ENCODE data around the gene CNOT1. TPM values are rescaled to one million over a fixed set of nuclear protein-coding genes. Genes with fewer than 3 reads are reported as not detected.

Gene CNOT1
- total and polyA plus RNA-seq, 10 of the 15 experiments (the other 5 are each of a cell fraction or from before 2014, with no cell fraction given) = 101 to 246 (median 175) TPM

DNA sequence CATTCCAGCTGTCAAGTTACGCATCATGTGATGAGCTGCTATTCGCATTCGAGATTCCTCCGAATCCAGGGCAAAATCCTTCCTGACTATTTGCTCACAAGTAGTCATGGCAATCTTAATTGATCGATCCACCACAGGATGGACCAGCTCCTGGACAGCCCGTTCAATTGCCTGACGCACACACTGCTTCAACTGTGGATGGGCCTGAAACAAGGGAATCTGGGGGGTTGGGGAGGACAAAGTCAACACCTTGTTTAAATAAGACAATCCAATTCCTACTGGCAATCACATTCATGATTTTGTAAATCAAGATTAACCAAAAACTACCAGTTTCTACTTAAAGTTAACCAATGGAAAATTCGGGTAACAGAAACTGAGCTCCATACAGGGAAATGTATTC is 85.9 kb downstream of the CNOT1 start (continued):
- TF ChIP-seq, protein P1, sequence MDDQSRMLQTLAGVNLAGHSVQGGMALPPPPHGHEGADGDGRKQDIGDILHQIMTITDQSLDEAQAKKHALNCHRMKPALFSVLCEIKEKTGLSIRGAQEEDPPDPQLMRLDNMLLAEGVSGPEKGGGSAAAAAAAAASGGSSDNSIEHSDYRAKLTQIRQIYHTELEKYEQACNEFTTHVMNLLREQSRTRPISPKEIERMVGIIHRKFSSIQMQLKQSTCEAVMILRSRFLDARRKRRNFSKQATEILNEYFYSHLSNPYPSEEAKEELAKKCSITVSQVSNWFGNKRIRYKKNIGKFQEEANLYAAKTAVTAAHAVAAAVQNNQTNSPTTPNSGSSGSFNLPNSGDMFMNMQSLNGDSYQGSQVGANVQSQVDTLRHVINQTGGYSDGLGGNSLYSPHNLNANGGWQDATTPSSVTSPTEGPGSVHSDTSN (IDR thresholded peaks at IDR 0.05; ENCODE audit: insufficient replicate concordance, low read depth, low read length) = no peak
- TF ChIP-seq NFXL1 (IDR thresholded peaks at IDR 0.05; ENCODE audit: borderline replicate concordance) = no peak
- TF ChIP-seq, protein P2, sequence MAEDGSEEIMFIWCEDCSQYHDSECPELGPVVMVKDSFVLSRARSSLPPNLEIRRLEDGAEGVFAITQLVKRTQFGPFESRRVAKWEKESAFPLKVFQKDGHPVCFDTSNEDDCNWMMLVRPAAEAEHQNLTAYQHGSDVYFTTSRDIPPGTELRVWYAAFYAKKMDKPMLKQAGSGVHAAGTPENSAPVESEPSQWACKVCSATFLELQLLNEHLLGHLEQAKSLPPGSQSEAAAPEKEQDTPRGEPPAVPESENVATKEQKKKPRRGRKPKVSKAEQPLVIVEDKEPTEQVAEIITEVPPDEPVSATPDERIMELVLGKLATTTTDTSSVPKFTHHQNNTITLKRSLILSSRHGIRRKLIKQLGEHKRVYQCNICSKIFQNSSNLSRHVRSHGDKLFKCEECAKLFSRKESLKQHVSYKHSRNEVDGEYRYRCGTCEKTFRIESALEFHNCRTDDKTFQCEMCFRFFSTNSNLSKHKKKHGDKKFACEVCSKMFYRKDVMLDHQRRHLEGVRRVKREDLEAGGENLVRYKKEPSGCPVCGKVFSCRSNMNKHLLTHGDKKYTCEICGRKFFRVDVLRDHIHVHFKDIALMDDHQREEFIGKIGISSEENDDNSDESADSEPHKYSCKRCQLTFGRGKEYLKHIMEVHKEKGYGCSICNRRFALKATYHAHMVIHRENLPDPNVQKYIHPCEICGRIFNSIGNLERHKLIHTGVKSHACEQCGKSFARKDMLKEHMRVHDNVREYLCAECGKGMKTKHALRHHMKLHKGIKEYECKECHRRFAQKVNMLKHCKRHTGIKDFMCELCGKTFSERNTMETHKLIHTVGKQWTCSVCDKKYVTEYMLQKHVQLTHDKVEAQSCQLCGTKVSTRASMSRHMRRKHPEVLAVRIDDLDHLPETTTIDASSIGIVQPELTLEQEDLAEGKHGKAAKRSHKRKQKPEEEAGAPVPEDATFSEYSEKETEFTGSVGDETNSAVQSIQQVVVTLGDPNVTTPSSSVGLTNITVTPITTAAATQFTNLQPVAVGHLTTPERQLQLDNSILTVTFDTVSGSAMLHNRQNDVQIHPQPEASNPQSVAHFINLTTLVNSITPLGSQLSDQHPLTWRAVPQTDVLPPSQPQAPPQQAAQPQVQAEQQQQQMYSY (CRISPR knock-in tag; IDR thresholded peaks at IDR 0.05) = no peak
- TF ChIP-seq, protein P3, sequence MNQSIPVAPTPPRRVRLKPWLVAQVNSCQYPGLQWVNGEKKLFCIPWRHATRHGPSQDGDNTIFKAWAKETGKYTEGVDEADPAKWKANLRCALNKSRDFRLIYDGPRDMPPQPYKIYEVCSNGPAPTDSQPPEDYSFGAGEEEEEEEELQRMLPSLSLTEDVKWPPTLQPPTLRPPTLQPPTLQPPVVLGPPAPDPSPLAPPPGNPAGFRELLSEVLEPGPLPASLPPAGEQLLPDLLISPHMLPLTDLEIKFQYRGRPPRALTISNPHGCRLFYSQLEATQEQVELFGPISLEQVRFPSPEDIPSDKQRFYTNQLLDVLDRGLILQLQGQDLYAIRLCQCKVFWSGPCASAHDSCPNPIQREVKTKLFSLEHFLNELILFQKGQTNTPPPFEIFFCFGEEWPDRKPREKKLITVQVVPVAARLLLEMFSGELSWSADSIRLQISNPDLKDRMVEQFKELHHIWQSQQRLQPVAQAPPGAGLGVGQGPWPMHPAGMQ (IDR thresholded peaks at IDR 0.05; ENCODE audit: borderline replicate concordance) = no peak

DNA sequence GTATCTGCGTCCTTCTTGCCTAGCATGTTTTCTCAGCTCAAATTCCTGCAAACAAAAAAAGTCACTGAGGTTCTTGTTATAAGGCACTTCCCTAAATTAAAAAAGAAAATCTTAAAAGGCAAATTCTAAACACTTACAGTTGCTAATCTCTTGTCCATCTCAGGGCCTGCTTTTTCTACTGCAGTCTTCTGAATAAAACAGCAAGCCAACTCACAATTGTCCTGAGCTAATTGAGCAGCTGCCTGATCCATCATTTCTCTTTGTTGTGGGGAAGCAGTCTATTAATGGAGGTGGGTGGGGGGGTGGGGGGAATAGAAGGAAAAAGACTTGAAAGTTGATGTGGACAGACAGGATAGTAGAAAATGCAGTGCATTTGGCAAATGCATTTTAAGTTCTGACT is 87.3 kb downstream of the CNOT1 start:
- no peak overlapping the region for H3K27ac ChIP-seq (ENCODE audit: control insufficient read depth, insufficient read depth)
- DNase-seq (ENCODE audit: low read depth, low spot score) (no peak), FAIRE-seq (no peak), ATAC-seq (no peak)
- TF ChIP-seq TARDBP (IDR thresholded peaks at IDR 0.05; ENCODE audit: borderline replicate concordance) = no peak
- TF ChIP-seq, protein P4, sequence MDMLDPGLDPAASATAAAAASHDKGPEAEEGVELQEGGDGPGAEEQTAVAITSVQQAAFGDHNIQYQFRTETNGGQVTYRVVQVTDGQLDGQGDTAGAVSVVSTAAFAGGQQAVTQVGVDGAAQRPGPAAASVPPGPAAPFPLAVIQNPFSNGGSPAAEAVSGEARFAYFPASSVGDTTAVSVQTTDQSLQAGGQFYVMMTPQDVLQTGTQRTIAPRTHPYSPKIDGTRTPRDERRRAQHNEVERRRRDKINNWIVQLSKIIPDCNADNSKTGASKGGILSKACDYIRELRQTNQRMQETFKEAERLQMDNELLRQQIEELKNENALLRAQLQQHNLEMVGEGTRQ (IDR thresholded peaks at IDR 0.05; ENCODE audit: borderline replicate concordance, low read depth, low read length) = no peak
- no peak for TF ChIP-seq ZNF217 (IDR thresholded peaks at IDR 0.05)
- no peak for TF ChIP-seq ZNF384 (IDR thresholded peaks at IDR 0.05; ENCODE audit: borderline replicate concordance, low read depth, low read length)
- TF ChIP-seq HDAC2 (IDR thresholded peaks at IDR 0.05) = no peak
- no peak for TF ChIP-seq JUND (IDR thresholded peaks at IDR 0.05; ENCODE audit: low read depth, low read length)
- no peak for TF ChIP-seq POLR2AphosphoS2 (IDR thresholded peaks at IDR 0.05; ENCODE audit: low read depth, low read length)
- TF ChIP-seq, protein P5, sequence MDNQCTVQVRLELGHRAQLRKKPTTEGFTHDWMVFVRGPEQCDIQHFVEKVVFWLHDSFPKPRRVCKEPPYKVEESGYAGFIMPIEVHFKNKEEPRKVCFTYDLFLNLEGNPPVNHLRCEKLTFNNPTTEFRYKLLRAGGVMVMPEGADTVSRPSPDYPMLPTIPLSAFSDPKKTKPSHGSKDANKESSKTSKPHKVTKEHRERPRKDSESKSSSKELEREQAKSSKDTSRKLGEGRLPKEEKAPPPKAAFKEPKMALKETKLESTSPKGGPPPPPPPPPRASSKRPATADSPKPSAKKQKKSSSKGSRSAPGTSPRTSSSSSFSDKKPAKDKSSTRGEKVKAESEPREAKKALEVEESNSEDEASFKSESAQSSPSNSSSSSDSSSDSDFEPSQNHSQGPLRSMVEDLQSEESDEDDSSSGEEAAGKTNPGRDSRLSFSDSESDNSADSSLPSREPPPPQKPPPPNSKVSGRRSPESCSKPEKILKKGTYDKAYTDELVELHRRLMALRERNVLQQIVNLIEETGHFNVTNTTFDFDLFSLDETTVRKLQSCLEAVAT (IDR thresholded peaks at IDR 0.05) = no peak
- no peak for TF ChIP-seq MYB (IDR thresholded peaks at IDR 0.05; ENCODE audit: borderline replicate concordance, low read depth, low read length)
- no peak overlapping the region for H3K4me3 ChIP-seq
- no peak overlapping the region for H3K4me2 ChIP-seq (ENCODE audit: control insufficient read depth, insufficient read depth)
- 82% methylated on average over 1 of the region's 1 CpG for WGBS (ENCODE audit: insufficient coverage, insufficient replicate concordance, low lambda C conversion rate, missing lambda C conversion rate)
- no TSS peak for BruUV-seq (replicated peaks)
- no peaks in the 10 kb centered on the region for H3K4me1 ChIP-seq (ENCODE audit: control insufficient read depth, insufficient read depth, low read length)
- CTCF ChIA-PET = interaction anchor here (1.0 to 2.0 kb wide), 4 partner anchors 16 to 214 kb away, joined by 3 to 4 read pairs (median 4); no protein-coding TSS in a partner anchor
- no peak overlapping the region for H3K9ac ChIP-seq (ENCODE audit: control insufficient read depth, insufficient read depth, low read length)
- no peaks in the 10 kb centered on the region for H3K27me3 ChIP-seq (replicated peaks in 1 of 2; ENCODE audit: control insufficient read depth in 2 of 2, insufficient read depth in 2 of 2, low read length in 1 of 2)
- in situ Hi-C loops (cut with MboI) = no loop called here
- H3K79me2 ChIP-seq (ENCODE audit: control insufficient read depth, insufficient read depth, low read length) = no peaks in the 10 kb centered on the region
- POLR2A ChIA-PET = interaction anchor here (1.4 kb wide), 1 partner anchor 8 kb away, joined by 3 read pairs; no protein-coding TSS in a partner anchor
- H2AFZ ChIP-seq (ENCODE audit: control insufficient read depth, low read depth, low read length) = no peak overlapping the region
- no peaks in the 10 kb centered on the region for H4K20me1 ChIP-seq (ENCODE audit: control insufficient read depth, insufficient read depth)
- intact Hi-C loops (cut with micrococcal nuclease; ENCODE audit: unreplicated experiment) = no loop called here
- RAD21 ChIA-PET (ENCODE audit: unreplicated experiment) = no interaction called here
- no peaks in the 10 kb centered on the region for H3K9me3 ChIP-seq (replicated peaks; ENCODE audit: control insufficient read depth, insufficient read depth, low read length)
- SMC1A ChIA-PET (ENCODE audit: uncharacterized antibody, unreplicated experiment) = interaction anchor here (0.6 kb wide), 2 partner anchors 15 to 1267 kb away, joined by 3 read pairs; no protein-coding TSS in a partner anchor
- H3K36me3 ChIP-seq (ENCODE audit: control insufficient read depth in 2 of 2, insufficient read depth in 2 of 2, low read length in 1 of 2) = peaks cover 21 to 73% of the 10 kb centered on the region in 2 experiments
